PC-3 (cell line): Measurements from ENCODE around the gene DAO.

Source experiments
- CTCF ChIP-seq: fragments of 300-600 bp; sonication (generic); conservative IDR thresholded peaks from 2 replicates; pipeline ENCODE4 v1.5.1; 2017; ENCODE audit warnings: antibody characterized with exemption, low read depth, mild to moderate bottlenecking, low read length
- EZH2 ChIP-seq: fragments of 300-600 bp; sonication (generic); IDR thresholded peaks from one replicate; pipeline ENCODE4 v1.6.1; 2017; ENCODE audit warnings: antibody characterized with exemption, mild to moderate bottlenecking, low read length; ENCODE audit not compliant: unreplicated experiment

DNA sequence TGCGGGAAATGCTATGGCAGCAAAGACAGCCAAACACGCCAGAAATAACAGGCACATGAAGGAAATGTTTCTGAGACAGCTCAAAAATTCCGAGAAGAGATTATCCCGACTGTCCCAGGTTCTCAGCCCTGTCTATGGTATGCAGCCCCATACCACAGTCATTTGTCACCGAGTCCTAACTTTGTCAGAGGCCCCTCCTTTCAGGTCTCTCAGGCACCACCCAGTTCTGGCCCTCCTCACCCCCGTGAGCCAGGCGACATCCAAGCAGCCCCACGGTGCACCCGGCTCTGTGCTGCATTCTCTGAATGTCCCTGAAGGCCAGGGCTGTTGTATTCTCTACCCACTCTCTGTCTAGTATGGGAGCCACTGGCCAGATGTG, 46.5 kb upstream of the DAO start:
- no peak for TF ChIP-seq EZH2
- no peak for TF ChIP-seq CTCF
